HG02678 (cell line): ENCODE measurements around the gene SCN11A.
"Not testable (repeated sequence)": the region's sequence is repeated elsewhere in the genome, so short reads cannot be mapped to it uniquely, and the experiment has no call there.

Experiments used
- ATAC-seq: cut with Tn5 transposase; IDR thresholded peaks from one replicate; pipeline ENCODE4 v1.9.1; 2021; ENCODE audit warnings: mild to moderate bottlenecking, moderate library complexity; ENCODE audit not compliant: unreplicated experiment

The SCN11A gene

DNA sequence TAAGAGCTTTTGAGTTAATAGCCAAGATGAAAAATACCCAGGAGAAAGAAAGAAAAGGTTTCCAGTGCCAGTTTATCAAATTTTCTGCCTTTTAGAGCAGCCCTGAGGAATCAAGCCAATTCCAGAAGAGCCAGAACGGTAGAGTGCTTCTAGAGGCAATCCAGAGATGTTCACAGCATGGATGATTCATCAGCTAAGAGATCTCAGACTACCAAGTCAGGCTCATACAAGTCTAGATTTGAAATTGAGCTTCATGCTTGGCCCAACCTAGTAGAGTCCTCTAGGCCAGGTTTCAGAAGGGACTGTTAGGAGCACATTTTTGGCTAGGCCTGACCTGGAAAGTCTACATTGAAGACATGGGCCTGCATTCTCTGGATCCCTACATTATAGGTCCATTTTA is 15.5 kb upstream of the SCN11A start:
- ATAC-seq, result no peak

DNA sequence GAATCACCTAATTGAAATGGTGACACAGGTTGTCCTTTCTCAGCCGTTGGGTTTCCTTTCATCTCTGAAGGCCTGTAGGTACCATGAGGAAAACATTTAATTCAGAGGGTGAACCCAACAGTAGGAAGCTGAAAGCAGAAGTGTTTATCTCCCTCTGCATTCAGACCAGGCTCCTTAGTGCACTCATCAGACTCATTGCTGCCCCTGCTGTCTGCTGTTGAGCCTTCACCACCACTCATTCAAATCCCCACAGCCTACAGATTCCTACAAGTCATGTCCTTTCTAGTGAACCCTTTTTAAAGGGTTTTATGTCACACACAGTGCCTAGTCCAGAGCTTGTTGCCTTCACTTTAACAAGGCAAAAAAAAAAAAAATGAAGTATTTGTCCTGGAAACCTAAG is 13.5 kb upstream of the SCN11A start:
- peak; percentile 96 for ATAC-seq

DNA sequence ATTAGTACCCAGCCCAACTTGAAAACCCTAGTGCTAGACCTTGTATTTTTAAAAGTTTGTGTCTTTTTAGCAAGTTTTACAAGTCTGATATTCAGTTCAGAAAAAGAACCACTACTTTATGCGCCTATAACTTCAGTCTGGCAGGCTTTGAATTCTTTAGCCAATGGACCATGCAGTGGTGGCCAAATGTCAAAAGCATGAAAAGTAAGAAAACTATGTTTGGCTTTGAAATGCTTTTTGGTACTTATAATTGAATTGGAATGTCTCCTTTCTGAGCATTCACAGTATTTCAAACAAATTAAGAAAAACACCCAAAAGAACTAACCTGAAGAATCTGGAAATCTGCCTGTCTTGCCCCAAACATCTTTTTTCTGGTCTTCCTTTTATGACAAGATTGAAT is 12.9 kb upstream of the SCN11A start:
- no peak for ATAC-seq

DNA sequence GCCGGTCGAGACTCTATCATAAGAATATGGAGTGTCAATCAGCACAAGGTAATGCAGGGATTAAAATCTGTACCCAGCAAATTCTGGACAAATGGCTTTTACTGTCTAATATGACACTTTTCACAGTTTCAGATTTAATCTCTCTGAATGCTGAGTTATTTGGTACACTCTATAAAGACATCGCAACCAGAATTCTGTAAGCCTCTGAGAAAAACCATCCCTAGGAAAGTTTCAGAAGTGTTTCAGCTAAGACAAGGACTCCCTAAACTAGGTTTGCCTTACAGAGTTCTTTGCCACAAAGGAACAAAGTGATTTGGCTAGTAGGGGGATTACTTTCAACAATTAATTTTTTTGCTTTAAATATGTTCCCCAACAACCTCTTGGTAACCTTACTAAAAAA is 11.4 kb upstream of the SCN11A start:
- no peak for ATAC-seq

DNA sequence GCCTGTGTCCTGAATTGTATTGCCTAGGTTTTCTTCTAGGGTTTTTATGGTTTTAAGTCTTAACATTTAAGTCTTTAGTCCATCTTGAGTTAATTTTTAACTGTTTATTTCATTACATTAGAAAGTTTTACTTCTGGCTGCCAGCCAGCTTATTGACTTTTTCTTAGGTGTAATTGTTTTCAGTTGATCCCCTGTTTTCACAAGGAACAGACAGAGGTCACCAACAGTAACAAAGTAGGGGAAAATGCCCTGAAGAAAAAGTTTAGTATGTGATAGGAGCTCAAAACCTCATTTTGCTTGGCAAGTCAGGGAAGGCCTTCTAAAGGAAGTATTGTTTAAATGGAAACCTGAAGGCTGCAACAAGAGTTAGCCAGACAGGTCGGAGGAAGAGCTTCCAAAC is 10.4 kb upstream of the SCN11A start:
- ATAC-seq, result no peak

DNA sequence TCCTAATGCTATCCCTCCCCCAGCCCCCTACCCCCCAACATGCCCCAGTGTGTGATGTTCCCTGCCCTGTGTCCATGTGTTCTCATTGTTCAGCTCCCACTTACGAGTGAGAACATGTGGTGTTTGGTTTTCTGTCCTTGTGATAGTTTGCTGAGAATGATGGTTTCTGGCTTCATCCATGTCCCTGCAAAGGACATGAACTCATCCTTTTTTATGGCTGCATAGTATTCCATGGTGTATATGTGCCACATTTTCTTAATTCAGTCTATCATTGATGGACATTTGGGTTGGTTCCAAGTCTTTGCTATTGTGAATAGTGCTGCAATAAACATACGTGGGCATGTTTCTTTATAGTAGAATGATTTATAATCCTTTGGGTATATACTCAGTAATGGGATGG is 9.5 kb upstream of the SCN11A start:
- not testable (repeated sequence) for ATAC-seq

DNA sequence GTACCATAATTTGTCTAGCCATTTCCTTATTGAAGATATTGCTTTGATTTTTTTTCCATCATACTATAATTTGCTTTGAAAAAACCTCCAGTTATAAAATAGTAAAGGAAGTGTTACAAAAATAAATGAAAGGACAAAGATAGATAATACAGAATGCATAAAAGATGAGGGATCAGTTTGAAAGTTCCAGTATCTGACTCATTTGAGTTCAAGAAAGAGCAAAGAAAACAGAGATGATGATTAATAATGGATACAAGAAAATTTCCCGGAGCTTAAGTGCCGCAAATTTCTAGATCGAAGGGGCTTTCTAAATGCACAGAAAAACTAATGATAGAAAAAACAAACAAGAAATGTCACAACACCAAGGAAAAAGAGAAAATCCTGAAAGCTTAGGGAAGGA is 4.4 kb upstream of the SCN11A start:
- ATAC-seq, result no peak

DNA sequence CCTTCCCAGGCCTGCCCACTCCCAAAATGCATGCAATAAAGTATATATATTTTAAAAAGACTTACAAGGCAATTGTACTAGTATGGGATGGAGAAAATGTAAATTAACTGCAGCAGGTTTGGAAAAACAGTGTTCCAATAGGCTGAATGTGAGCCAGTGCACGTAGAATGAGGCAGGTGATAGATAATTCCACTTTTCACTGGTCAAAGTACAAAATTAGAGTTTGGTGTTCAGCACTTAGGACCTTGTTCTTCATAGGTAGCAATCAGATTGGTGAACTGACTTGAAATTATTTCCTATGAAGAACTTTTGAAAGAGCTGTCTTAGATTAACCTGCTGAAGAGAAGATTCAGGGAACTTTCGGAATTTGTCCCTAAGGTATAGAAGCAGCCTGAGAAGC is 2.0 kb upstream of the SCN11A start:
- no peak for ATAC-seq

DNA sequence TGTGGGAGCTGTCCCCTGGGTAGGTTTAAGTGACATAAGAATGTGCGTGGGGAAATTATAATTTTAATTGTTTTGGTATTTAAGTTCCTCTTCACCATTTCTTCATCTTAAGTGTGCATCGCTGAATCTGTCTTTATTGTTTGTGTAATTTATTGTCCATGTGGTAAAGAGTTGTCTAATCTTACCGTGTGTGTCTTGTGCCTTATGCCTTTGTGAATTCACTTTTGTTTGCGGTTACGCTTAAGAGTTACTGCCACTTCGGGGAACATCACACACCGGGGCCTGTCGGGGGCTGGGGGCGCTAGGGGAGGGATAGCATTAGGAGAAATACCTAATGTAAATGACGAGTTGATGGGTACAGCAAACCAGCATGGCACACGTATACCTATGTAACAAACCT is 839 bp upstream of the SCN11A start:
- ATAC-seq, result no peak

DNA sequence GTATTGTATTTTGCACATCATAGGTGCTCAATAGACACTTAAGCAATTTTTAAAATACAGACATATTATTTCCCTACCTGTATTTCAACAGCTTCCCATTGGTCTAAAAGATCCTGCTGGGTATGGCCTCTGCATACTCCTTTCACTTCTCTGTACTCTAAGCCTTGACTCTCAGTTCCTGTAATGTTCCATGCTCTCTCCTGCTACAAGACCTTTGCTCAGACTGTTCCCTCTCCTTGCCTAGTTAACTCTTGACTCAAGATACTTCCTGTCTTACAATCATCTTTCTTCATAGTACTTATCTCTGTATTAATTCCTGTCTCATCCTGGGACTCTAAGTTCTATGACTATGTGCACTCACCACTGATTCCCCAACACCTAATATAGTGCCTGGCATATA is 1.7 kb downstream of the SCN11A start:
- ATAC-seq, result no peak

DNA sequence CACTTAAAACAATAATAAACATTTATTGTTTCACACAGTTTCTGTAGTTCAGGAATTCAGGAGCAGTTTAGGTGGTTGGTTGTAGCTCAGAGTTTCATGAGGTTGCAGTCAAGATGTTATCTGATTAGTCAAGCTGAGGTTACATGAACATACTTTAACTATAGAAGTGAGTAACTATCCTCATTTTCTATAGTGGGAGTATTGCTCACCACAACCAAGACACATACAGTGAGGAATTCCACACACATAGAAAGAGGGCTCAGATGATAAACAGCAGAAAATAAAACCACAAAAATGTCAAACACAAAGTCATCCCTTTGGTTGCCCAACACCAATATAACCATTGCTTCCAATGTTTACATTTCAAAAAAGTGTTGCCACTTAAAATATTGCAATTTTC is 13.6 kb downstream of the SCN11A start:
- no peak for ATAC-seq

DNA sequence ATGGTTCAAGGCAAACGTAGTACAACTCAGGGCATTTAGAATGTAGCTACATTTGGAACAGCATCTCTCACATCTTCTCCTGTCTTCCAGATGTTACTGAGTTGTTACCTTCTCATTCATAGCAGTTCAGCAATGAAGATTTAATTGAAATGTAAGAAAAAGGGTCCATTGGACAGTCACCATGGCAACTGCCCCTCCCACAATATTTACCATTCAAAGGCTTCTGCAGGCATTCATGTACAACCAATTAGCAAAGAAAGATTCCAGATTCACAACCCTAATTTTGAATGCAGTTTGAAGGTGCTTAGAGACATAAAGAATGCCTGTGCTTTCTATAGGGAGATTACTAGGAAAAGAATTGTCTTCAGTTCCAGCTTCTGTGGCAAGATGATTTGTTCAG is 22.2 kb downstream of the SCN11A start:
- no peak for ATAC-seq

DNA sequence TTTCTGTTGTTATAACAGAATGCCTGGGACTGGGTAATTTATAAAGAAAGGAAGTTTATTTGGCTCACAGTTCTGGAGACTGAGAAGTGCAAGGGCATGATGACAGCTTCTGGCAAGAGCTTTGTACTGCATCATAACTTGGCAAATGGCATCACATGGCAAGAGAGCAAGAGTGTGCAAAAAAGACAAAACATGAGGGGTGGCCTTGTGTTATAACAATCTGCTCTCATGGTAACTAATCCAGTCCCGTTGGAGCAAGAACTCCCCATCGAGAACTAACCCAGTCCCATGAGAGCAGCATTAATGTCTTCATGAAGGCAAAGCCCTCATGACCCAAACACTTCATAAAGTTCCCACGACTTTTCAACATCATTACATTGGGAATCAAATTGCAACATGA is 23.2 kb downstream of the SCN11A start:
- ATAC-seq, result no peak

DNA sequence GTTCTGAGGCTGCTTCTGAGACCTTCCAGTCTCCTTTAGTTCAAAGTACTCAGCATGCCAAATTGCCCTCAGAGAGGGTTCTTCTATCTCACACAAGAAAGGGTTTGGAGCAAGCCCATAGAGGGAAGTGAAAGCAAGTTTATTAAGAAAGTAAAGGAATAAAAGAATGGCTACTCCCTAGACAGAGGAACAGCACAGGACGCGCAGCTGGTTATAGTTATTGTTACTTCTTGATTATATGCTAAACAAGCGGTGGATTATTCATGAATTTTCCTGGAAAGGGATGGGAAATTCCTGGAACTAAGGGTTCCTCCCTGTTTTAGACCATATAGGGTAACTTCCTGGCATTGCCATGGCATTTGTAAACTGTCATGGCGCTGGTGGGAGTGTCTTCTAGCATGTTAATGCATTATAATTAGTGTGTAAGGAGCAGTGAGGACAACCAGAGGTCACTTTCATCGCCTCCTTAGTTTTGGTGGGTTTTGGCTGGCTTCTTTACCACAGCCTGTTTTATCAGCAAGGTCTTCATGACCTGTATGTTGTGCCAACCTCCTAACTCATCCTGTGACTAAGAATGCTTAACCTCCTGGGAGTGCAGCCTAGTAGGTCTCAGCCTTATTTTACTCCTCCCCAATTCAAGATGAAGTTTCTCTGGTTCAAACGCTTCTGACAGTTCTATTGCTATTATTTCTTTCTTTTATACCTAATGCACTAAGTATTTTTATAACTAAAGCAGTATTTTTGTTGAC is 26.3 kb downstream of the SCN11A start:
- ATAC-seq, result no peak

DNA sequence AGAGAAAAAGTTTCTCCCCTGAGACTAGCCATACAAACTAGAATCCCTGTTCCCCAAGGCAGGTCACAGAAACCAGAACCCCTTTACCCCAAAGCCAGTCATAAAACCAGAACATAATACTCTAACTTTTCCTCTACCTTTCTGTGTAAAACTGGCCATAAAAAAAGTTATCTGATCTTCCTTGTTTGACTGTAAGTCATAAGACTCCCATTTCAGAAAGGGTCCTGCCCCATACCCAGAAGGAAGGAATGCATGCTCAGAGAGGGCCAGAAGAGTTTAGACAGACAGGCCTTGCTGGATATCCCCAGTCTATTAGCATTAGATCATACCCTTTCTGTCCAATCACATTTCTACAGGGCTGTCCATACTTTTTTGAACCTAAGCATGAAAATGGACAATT is 27.2 kb downstream of the SCN11A start:
- ATAC-seq, result no peak

DNA sequence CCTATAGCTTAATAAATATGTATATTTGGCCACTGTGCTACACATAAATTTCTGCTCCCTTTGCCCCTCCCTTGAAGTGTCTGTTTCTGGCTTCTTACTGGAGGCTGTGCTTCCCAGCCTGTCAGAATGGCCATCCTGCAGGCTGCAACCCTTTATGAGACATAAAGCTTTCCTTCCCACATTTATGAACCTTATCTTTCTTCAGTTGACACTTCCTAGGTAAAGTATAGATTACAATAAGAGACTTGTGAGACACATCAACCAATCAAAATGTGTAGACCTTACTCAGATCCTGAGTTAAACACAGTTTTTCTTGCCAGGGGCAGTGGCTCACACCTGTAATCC is 29.5 kb downstream of the SCN11A start:
- no peak for ATAC-seq

DNA sequence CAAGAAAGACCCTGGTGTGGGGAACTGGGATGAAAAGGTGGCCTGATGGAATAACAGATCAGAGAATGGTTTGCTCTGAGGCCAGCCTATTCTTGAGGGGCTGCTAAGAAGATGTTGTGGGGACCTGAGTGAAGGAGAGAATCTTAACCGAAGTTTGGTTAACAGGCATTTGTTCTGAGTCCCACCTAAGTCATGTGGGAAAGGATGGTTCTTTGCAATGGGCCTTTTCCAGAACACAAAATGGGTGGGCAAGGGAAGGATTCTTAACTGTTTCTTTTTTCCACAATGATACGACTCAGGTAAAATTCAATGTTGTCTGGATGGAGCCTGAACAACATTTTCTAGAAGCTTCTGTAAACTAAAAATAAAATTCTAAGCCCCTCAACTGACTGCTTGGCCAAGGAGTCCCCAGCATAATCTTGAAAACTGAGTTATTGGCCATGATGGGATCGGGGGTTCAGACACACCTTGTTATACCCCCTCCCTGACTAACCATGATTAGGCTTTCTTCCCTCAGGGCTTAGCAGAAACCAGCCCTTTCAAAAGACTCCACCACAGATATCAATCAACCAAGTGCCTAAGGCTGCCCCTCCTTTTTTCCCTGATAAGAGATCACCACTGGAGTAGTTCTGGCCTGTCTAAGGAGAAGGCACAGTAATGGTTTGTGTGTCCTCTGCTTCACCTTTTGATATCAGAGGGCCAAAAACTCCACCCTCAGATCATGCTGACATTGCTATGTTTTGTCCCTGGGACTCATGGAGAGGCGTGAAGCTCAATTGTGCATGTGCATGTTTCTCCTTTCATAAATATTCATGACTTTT is 30.1 kb downstream of the SCN11A start:
- ATAC-seq, result no peak

DNA sequence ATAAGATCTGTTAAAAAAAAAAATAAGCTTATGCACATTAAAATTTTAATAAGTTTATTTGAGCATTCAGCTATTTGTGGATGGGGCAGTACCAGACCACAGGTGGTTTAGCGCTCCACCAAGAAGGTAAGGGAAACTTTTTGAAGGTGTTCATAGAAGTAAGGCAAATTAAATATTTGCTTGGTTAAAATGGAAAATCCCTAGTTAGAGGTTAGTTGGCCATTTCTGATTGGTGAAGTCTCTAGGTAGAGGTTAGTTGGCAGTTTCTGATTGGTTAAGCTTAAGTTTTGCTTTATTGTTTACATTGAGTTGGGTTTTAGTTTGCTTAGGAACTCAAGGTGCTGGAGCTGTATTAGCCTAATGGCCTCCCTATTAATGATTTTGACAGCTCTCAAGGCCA is 30.7 kb downstream of the SCN11A start:
- peak; percentile 65 for ATAC-seq

DNA sequence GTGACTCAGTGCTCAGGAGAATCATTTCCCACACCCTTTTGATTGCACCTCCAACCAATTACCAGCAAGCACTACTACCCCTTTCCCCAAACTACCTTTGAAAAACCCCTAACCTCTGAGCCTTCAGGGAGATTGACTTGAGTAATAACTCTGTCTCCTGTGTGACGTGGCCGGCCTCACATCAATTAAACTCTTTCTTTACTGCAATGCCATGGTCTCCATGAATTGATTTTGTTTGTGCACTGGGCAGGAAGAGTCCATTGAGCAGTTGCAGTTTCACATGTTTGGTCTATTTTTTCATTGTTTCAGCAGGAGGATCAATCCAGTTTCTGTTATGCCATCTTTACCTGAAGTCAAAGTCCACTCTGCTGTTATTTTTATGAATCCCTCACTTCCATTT is 32.4 kb downstream of the SCN11A start:
- no peak for ATAC-seq

DNA sequence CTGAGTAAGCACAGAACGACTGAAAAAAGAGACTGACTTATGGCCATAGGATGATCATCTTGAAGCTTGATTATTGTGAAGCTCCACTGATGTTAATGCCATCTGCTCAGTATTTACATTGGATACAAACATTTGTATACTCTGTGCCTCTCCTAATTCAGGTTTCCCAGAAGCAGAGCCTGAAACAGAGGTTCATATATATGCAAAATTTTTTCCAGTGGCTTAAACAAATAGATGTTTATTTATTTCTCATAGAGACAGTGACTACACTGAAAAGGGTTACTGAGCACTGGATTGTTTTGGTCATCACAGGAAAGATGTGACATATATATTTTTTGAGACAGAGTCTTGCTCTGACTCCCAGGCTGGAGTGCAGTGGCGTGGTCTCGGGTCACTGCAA is 36.3 kb downstream of the SCN11A start:
- ATAC-seq, result no peak

DNA sequence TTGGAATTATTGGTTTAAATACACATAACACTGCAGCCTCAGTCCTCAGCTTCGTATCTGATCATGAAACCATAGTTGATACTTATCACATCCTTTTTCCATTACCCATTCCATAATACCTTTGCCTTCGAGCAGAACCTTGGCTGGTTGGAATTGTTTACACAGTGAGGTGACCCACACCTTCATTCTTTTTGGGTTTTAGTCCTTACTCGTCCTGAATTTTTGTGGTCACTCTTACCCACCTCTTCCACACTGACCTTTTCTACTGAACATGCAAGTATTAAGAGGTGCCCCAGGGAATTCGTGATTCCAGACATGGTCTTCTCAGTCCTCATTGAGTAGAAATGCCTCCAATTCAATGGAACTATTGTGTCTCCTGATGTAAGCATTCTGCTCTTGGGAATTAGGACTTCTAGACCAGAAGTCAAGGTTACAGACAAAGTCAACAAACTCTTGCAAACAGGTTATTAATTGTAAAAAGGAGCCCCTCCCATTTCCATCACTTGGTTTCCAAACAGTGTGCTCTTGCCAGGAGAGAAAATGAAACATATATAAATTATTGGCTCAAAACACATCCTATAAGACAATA is 37.7 kb downstream of the SCN11A start:
- no peak for ATAC-seq

DNA sequence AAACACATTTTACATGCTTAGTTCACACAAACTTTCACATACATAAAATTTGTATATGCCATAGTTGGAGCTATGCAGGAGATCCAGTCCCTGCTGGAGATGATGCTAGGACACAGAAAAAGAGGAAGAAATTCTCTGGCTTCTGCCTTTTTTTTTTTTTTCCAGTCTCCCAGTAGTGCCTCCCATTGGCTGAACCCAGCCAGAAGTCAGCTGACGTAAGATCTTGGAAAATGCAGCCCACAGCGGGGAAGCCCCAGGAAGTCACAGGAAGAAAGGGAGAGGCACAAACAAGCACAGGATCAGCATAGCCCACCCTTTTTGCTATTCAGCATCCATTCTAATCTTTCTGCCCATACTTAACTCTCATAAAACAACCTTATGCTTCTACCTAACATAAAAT is 38.5 kb downstream of the SCN11A start:
- no peak for ATAC-seq
